SK-N-SH treated with all-trans-retinoic acid at 6 μM for 48 hours (cell line): ENCODE results near the gene OR6J1.

Experiments
- ATAC-seq: fragments of 200-7000 bp; cut with Tn5 transposase; 3 replicates; pipeline ENCODE4 v1.9.1; 2020; ENCODE audit warnings: mild to moderate bottlenecking, moderate library complexity
- ARNTL ChIP-seq: fragments of 450-650 bp; formaldehyde crosslinking; IDR thresholded peaks from 2 replicates; pipeline ENCODE4 v1.5.0; 2020; ENCODE audit warnings: low read depth, mild to moderate bottlenecking, moderate library complexity, borderline replicate concordance
- BACH2 ChIP-seq: fragments of 250-450 bp; sonication (Bioruptor Pico); IDR thresholded peaks from 2 replicates; pipeline ENCODE4 v1.9.0; 2021; ENCODE audit warnings: mild to moderate bottlenecking, borderline replicate concordance
- CSDC2 ChIP-seq: fragments of 250-450 bp; sonication (Bioruptor Pico); IDR thresholded peaks from 2 replicates; pipeline ENCODE4 v1.5.0; 2020; ENCODE audit warnings: mild to moderate bottlenecking, moderate library complexity
- ESRRG ChIP-seq: fragments of 250-450 bp; sonication (Bioruptor Pico); IDR thresholded peaks from 2 replicates; pipeline ENCODE4 v1.6.1; 2021; ENCODE audit warnings: mild to moderate bottlenecking
- GLIS3 ChIP-seq: fragments of 250-450 bp; sonication (Bioruptor Pico); IDR thresholded peaks from 2 replicates; pipeline ENCODE4 v1.5.0; 2020; ENCODE audit warnings: mild to moderate bottlenecking, moderate library complexity
- OSR1 ChIP-seq: fragments of 250-450 bp; sonication (Bioruptor Pico); IDR thresholded peaks from 2 replicates; pipeline ENCODE4 v1.8.0; 2022; ENCODE audit warnings: moderate library complexity, mild to moderate bottlenecking, inconsistent platforms
- PPARA ChIP-seq: fragments of 250-450 bp; sonication (Bioruptor Pico); IDR thresholded peaks from 2 replicates; pipeline ENCODE4 v1.5.0; 2020; ENCODE audit warnings: mild to moderate bottlenecking, borderline replicate concordance
- RARB ChIP-seq: fragments of 250-450 bp; sonication (Bioruptor Pico); IDR thresholded peaks from 2 replicates; pipeline ENCODE4 v1.8.0; 2021; ENCODE audit warnings: mild to moderate bottlenecking, moderate library complexity
- SNAI2 ChIP-seq: fragments of 250-450 bp; sonication (Bioruptor Pico); IDR thresholded peaks from 2 replicates; pipeline ENCODE4 v1.5.0; 2020; ENCODE audit warnings: mild to moderate bottlenecking, moderate library complexity
- TCF4 ChIP-seq: fragments of 250-450 bp; sonication (Bioruptor Pico); IDR thresholded peaks from 2 replicates; pipeline ENCODE4 v1.8.0; 2021; ENCODE audit warnings: mild to moderate bottlenecking, moderate library complexity, borderline replicate concordance
- ZC3H10 ChIP-seq: fragments of 250-450 bp; sonication (Bioruptor Pico); IDR thresholded peaks from 2 replicates; pipeline ENCODE4 v1.5.1; 2021; ENCODE audit warnings: mild to moderate bottlenecking, moderate library complexity
- ZFP3 ChIP-seq: fragments of 250-450 bp; sonication (Bioruptor Pico); IDR thresholded peaks from 2 replicates; pipeline ENCODE4 v1.5.0; 2020; ENCODE audit warnings: mild to moderate bottlenecking, moderate library complexity
- ZFP30 ChIP-seq: fragments of 450-650 bp; formaldehyde crosslinking; IDR thresholded peaks from 2 replicates; pipeline ENCODE4 v1.5.0; 2022; ENCODE audit warnings: mild to moderate bottlenecking, moderate library complexity
- ZNF8 ChIP-seq: fragments of 450-650 bp; formaldehyde crosslinking; IDR thresholded peaks from 2 replicates; pipeline ENCODE4 v1.5.0; 2020; ENCODE audit warnings: mild to moderate bottlenecking, moderate library complexity
- TF ChIP-seq, protein P1 (sequence below): fragments of 250-450 bp; sonication (Bioruptor Pico); IDR thresholded peaks from 2 replicates; pipeline ENCODE4 v1.5.1; 2021; ENCODE audit warnings: mild to moderate bottlenecking, moderate library complexity
- TF ChIP-seq, protein P2 (sequence below): fragments of 250-450 bp; sonication (Bioruptor Pico); IDR thresholded peaks from 2 replicates; pipeline ENCODE4 v1.8.0; 2021; ENCODE audit warnings: low read depth, mild to moderate bottlenecking, moderate library complexity, borderline replicate concordance
- TF ChIP-seq, protein P3 (sequence below): fragments of 250-450 bp; sonication (Bioruptor Pico); IDR thresholded peaks from 2 replicates; pipeline ENCODE4 v1.5.1; 2020; ENCODE audit warnings: low read depth, mild to moderate bottlenecking, moderate library complexity

The OR6J1 gene

DNA sequence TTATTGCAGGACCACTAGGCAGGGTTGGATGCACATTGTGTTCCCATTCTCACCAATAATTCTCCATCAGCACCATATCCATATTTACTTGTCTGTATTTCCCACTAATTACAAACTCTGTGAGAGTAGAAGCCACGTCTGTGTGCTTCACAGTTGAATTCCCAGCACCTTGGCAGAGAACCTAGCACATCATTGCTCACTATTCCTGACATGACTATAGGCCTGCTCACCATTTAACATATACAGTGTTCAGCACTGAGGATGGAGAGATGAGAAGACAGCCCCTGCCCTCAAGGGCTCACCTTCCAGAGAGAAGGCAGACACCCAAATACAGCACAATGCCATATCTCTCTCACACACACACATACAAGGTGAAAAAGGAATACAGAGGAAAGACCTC, 60.2 kb downstream of the OR6J1 start:
- TF ChIP-seq BACH2 = no peak
- no peak for TF ChIP-seq ZC3H10 (CRISPR knock-in tag)
- TF ChIP-seq CSDC2 (CRISPR knock-in tag) = no peak
- TF ChIP-seq, protein P1, sequence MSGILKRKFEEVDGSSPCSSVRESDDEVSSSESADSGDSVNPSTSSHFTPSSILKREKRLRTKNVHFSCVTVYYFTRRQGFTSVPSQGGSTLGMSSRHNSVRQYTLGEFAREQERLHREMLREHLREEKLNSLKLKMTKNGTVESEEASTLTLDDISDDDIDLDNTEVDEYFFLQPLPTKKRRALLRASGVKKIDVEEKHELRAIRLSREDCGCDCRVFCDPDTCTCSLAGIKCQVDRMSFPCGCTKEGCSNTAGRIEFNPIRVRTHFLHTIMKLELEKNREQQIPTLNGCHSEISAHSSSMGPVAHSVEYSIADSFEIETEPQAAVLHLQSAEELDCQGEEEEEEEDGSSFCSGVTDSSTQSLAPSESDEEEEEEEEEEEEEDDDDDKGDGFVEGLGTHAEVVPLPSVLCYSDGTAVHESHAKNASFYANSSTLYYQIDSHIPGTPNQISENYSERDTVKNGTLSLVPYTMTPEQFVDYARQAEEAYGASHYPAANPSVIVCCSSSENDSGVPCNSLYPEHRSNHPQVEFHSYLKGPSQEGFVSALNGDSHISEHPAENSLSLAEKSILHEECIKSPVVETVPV = no peak
- no peak for TF ChIP-seq PPARA
- no peak for TF ChIP-seq GLIS3 (CRISPR knock-in tag)
- TF ChIP-seq TCF4 = no peak
- TF ChIP-seq ZNF8 = no peak
- TF ChIP-seq, protein P2, sequence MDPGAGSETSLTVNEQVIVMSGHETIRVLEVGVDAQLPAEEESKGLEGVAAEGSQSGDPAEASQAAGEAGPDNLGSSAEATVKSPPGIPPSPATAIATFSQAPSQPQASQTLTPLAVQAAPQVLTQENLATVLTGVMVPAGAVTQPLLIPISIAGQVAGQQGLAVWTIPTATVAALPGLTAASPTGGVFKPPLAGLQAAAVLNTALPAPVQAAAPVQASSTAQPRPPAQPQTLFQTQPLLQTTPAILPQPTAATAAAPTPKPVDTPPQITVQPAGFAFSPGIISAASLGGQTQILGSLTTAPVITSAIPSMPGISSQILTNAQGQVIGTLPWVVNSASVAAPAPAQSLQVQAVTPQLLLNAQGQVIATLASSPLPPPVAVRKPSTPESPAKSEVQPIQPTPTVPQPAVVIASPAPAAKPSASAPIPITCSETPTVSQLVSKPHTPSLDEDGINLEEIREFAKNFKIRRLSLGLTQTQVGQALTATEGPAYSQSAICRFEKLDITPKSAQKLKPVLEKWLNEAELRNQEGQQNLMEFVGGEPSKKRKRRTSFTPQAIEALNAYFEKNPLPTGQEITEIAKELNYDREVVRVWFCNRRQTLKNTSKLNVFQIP (CRISPR knock-in tag) = no peak
- TF ChIP-seq SNAI2 (CRISPR knock-in tag) = no peak
- no peak for TF ChIP-seq ZFP3 (CRISPR knock-in tag)
- TF ChIP-seq OSR1 (CRISPR knock-in tag) = no peak
- TF ChIP-seq ARNTL (CRISPR knock-in tag) = no peak
- TF ChIP-seq, protein P3, sequence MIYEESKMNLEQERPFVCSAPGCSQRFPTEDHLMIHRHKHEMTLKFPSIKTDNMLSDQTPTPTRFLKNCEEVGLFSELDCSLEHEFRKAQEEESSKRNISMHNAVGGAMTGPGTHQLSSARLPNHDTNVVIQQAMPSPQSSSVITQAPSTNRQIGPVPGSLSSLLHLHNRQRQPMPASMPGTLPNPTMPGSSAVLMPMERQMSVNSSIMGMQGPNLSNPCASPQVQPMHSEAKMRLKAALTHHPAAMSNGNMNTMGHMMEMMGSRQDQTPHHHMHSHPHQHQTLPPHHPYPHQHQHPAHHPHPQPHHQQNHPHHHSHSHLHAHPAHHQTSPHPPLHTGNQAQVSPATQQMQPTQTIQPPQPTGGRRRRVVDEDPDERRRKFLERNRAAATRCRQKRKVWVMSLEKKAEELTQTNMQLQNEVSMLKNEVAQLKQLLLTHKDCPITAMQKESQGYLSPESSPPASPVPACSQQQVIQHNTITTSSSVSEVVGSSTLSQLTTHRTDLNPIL (CRISPR knock-in tag) = no peak
- no peak for TF ChIP-seq ESRRG
- TF ChIP-seq ZFP30 = no peak
- TF ChIP-seq RARB (CRISPR knock-in tag) = no peak
- TF ChIP-seq, all 23 proteins: peak for 0
- no peak for ATAC-seq
